Urothelium cell line (cell line): Measurements from ENCODE around the gene IMMP2L.

Experiments
- DNase-seq: peaks from one replicate; pipeline ENCODE4 v3.0.0; 2011; ENCODE audit warnings: low spot score, mixed read lengths
- FAIRE-seq: peaks from 2 replicates; lab custom pipeline; 2011; peaks lifted over from hg19 to GRCh38; lab: Jason Lieb, UNC

Gene IMMP2L

GRCh38 chr7:110623436-110623835 is 938.9 kb downstream of the IMMP2L start:
- DNase-seq = no peak
- FAIRE-seq = no peak

DNA sequence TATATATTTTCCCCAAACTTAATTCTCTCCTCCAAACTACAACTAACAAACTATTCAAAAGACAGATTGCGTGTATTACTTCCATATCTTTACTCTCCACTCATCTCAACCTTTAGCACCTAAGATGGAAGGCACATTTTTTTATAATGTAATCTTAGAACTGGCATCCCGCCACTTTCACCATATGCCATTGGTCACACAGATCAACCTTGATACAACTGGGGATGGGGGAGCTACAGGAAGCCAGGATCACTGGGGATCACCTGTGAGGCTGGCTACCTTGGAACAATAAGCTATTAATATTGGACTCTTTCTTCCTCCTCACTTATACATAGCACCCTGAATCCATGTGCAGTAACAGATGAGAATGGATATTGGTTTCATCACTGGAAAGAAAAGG is 941.0 kb downstream of the IMMP2L start:
- no peak for FAIRE-seq
- DNase-seq = no peak

- no peak for DNase-seq
- FAIRE-seq = no peak
Observed at GRCh38 chr7:110620110-110620735, 942.1 kb downstream of the IMMP2L start.
